Osteoblast (primary cell): ENCODE measurements around the gene STK17A. TPM values are rescaled to one million over a fixed set of nuclear protein-coding genes. Genes with fewer than 3 reads are reported as not detected.

Experiments used
- DNase-seq: peaks from one replicate; pipeline ENCODE4 v3.0.0; 2011; ENCODE audit warnings: low spot score, mixed read lengths; ENCODE audit not compliant: insufficient read length; ENCODE audit errors: missing footprints
- H2AFZ ChIP-seq: 2 replicates; pipeline ENCODE4 v1.6.0; 2011; ENCODE audit warnings: mild to moderate bottlenecking, low read length
- H3K27ac ChIP-seq: 2 replicates; pipeline ENCODE4 v1.5.1; 2011; ENCODE audit warnings: mild to moderate bottlenecking, low read depth, low read length, moderate library complexity
- H3K27me3 ChIP-seq: 2 replicates; pipeline ENCODE4 v1.6.0; 2012; ENCODE audit warnings: mild to moderate bottlenecking, control low read depth, inconsistent platforms, low read length, moderate library complexity; ENCODE audit not compliant: insufficient read depth
- H3K36me3 ChIP-seq: 2 replicates; pipeline ENCODE4 v1.5.1; 2011; ENCODE audit warnings: mild to moderate bottlenecking, low read length, control low read depth, moderate library complexity; ENCODE audit not compliant: insufficient read depth
- H3K4me1 ChIP-seq: 2 replicates; pipeline ENCODE4 v1.5.1; 2011; ENCODE audit warnings: mild to moderate bottlenecking, low read length, control low read depth, moderate library complexity; ENCODE audit not compliant: insufficient read depth
- H3K4me2 ChIP-seq: 2 replicates; pipeline ENCODE4 v1.6.0; 2011; ENCODE audit warnings: mild to moderate bottlenecking, low read length; ENCODE audit not compliant: insufficient read depth
- H3K4me3 ChIP-seq: fragments of 200-600 bp; sonication (generic); 3 replicates; pipeline ENCODE4 v1.5.1; 2012; ENCODE audit warnings: mild to moderate bottlenecking, low read length, inconsistent platforms; ENCODE audit not compliant: insufficient read depth
- H3K79me2 ChIP-seq: 2 replicates; pipeline ENCODE4 v1.6.0; 2012; ENCODE audit warnings: mild to moderate bottlenecking, low read length, control low read depth, inconsistent platforms; ENCODE audit not compliant: insufficient read depth
- H3K9me3 ChIP-seq: 2 replicates; pipeline ENCODE4 v1.5.1; 2011; ENCODE audit warnings: low read depth, low read length, control low read depth
- H4K20me1 ChIP-seq: 2 replicates; pipeline ENCODE4 v1.6.0; 2012; ENCODE audit warnings: mild to moderate bottlenecking, low read length, control low read depth; ENCODE audit not compliant: insufficient read depth
- total RNA-seq: library from RNA; depleted of rRNA; stranded (reverse); fragments of >200 nt; gene quantifications from 2 replicates; pipeline ENCODE4 v1.2.3, GENCODE V29; 2012
- TF ChIP-seq, protein P1 (sequence below): IDR thresholded peaks from 2 replicates; pipeline ENCODE4 v1.5.1; 2011; ENCODE audit warnings: mild to moderate bottlenecking, low read depth, low read length, moderate library complexity; ENCODE audit errors: extremely low read depth

Gene STK17A
- total RNA-seq, 1 donor: 109 TPM

GRCh38 chr7:43585562-43585961 is 2.7 kb downstream of the STK17A start:
- Histone ChIP-seq H3K9me3 (no peaks in the 10 kb centered on the region), H3K4me3 (peak overlapping the region; percentile 95), H3K36me3 (no peaks in the 10 kb centered on the region), H3K79me2 (peaks cover 76% of the 10 kb centered on the region), H3K27ac (peak overlapping the region; percentile 97), H3K27me3 (no peaks in the 10 kb centered on the region), H3K4me1 (peaks cover 46% of the 10 kb centered on the region), H2AFZ (no peak overlapping the region), H3K4me2 (peak overlapping the region; percentile 85), H4K20me1 (peaks cover 61% of the 10 kb centered on the region)
- TF ChIP-seq, protein P1, sequence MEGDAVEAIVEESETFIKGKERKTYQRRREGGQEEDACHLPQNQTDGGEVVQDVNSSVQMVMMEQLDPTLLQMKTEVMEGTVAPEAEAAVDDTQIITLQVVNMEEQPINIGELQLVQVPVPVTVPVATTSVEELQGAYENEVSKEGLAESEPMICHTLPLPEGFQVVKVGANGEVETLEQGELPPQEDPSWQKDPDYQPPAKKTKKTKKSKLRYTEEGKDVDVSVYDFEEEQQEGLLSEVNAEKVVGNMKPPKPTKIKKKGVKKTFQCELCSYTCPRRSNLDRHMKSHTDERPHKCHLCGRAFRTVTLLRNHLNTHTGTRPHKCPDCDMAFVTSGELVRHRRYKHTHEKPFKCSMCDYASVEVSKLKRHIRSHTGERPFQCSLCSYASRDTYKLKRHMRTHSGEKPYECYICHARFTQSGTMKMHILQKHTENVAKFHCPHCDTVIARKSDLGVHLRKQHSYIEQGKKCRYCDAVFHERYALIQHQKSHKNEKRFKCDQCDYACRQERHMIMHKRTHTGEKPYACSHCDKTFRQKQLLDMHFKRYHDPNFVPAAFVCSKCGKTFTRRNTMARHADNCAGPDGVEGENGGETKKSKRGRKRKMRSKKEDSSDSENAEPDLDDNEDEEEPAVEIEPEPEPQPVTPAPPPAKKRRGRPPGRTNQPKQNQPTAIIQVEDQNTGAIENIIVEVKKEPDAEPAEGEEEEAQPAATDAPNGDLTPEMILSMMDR: no peak
- DNase-seq: peak; percentile 82

DNA sequence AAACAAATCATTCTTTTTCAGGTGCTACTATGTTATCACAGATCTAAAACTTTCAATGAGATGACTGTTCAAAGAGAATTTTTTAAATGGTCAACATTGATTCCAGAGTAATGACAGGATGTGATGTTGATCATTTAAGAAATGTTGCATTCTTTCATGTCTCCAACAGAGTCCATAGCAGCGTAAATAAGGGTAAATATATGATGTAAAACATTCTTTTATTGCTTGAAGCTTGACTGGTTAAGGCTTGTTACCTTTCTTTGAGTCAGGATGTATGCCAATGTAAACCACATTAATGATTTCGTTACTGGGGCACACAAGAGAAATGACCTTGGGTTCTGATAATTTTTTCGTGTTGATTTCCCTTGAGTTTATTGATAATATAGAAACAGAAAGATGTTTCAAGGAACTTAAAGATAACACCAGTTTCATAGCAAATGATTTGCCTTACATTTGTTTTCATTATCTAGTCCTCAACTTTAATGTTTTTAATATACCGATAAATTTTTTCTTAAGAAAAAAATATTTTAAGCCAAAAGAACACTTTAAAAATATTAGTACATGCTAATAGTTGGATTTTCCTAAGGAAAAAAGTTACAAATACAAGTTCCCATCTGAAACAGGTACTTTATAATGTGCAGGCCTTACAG is 3.5 kb downstream of the STK17A start:
- Histone ChIP-seq H3K4me3 (peak overlapping the region; percentile 95), H3K4me1 (peaks cover 54% of the 10 kb centered on the region), H3K4me2 (peak overlapping the region; percentile 85), H4K20me1 (peaks cover 68% of the 10 kb centered on the region), H2AFZ (no peak overlapping the region), H3K9me3 (no peaks in the 10 kb centered on the region), H3K27ac (peak overlapping the region; percentile 97), H3K27me3 (no peaks in the 10 kb centered on the region), H3K36me3 (no peaks in the 10 kb centered on the region), H3K79me2 (peaks cover 84% of the 10 kb centered on the region)
- DNase-seq: peak; percentile 81
- TF ChIP-seq, protein P1: no peak

- H3K4me3 ChIP-seq: no peak overlapping the region
- H4K20me1 ChIP-seq: peaks cover 80% of the 10 kb centered on the region
- peaks cover 53% of the 10 kb centered on the region for H3K4me1 ChIP-seq
- H3K9me3 ChIP-seq: no peaks in the 10 kb centered on the region
- H3K27me3 ChIP-seq: no peaks in the 10 kb centered on the region
- DNase-seq: no peak
- no peak overlapping the region for H2AFZ ChIP-seq
- no peaks in the 10 kb centered on the region for H3K36me3 ChIP-seq
- TF ChIP-seq, protein P1: no peak
- peak overlapping the region; percentile 34 for H3K4me2 ChIP-seq
- H3K27ac ChIP-seq: peak overlapping the region; percentile 27
- peaks cover 100% of the 10 kb centered on the region for H3K79me2 ChIP-seq
Observed at GRCh38 chr7:43588477-43589132, 5.7 kb downstream of the STK17A start.

- Histone ChIP-seq H3K27me3 (no peaks in the 10 kb centered on the region), H3K79me2 (peaks cover 100% of the 10 kb centered on the region), H3K36me3 (no peaks in the 10 kb centered on the region), H3K4me1 (peaks cover 53% of the 10 kb centered on the region), H4K20me1 (peaks cover 79% of the 10 kb centered on the region), H3K9me3 (no peaks in the 10 kb centered on the region), H3K4me3 (no peak overlapping the region), H3K4me2 (peak overlapping the region; percentile 34), H2AFZ (no peak overlapping the region), H3K27ac (peak overlapping the region; percentile 27)
- TF ChIP-seq, protein P1: no peak
- no peak for DNase-seq
Observed at GRCh38 chr7:43589133-43589478, 6.2 kb downstream of the STK17A start.
